Measurements from ENCODE around the gene NPY1R.

NPY1R gene

GRCh38 chr4:163279713-163280112, 52.7 kb downstream of the NPY1R start:
- DNase-seq (ENCODE audit: low spot score), result no peak

- DNase-seq (ENCODE audit: low spot score), result no peak
These were observed 57.5 kb downstream of the NPY1R start for GRCh38 chr4:163274861-163275260.
